ENCODE results near the gene RMDN3. TPM values are rescaled to one million over a fixed set of nuclear protein-coding genes. Genes with fewer than 3 reads are reported as not detected.
A peak's percentile ranks its signal among the peaks of the same experiment; 100 is the strongest.

Gene RMDN3
- total and polyA plus RNA-seq, 9 of the 15 experiments (the other 6 are each of a cell fraction or from before 2014, with no cell fraction given): 8.1 to 38.2 (median 25.9) TPM

DNA sequence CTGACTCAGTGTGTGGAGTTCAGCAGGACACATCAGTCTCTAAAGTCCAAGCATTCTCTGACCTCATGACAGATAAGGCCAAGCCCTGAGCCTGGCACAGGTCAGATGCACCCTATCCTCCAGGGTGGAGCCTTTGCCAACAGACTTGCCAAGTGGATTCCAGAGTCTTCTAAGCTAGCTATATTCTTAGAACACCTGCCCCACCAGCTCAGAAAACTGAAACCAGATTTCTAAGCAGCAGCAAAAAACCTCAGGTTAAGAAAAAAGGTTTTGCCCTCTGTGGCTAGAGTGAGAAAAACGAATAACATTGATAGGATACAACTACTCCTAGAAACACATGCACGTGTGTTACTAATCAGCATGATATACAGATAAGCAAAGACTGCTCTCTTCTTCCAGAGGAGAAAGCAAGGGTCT is 11.6 kb downstream of the RMDN3 start:
- no peaks in the 10 kb centered on the region for H3K27me3 ChIP-seq (ENCODE audit: control insufficient read depth in 2 of 2, insufficient read depth in 2 of 2, low read length in 2 of 2)
- CTCF ChIA-PET (ENCODE audit: low intra/inter-chr PET ratio): no interaction called here
- peaks cover 28% of the 10 kb centered on the region; the same call in 1 of the 3 replicates for H3K79me2 ChIP-seq (ENCODE audit: control insufficient read depth, insufficient read depth, low read length)
- WGBS (ENCODE audit: insufficient coverage, low coverage, missing lambda C conversion rate): 33% methylated on average over 2 of the region's 2 CpGs
- peaks cover 44 to 45% of the 10 kb centered on the region in 2 experiments for H3K4me1 ChIP-seq (replicated peaks in 1 of 2; ENCODE audit: control insufficient read depth in 2 of 2, insufficient read depth in 2 of 2, low read length in 2 of 2)
- H3K27ac ChIP-seq (ENCODE audit: extremely low read depth, low read depth, low read length): peak overlapping the region; percentile 43; the same call in 1 of the 3 replicates
- H3K36me3 ChIP-seq (ENCODE audit: control insufficient read depth, insufficient read depth, low read length): peaks cover 90% of the 10 kb centered on the region
- no peak overlapping the region for H3K4me3 ChIP-seq
- H3K9me1 ChIP-seq (ENCODE audit: control insufficient read depth, insufficient read depth, low read length): no peaks in the 10 kb centered on the region
- in situ Hi-C loops (cut with MboI): no loop called here
- POLR2A ChIA-PET: interaction anchor here (1.0 kb wide), 1 partner anchor 20 kb away, joined by 3 read pairs; no protein-coding TSS in a partner anchor
- no peak for DNase-seq (ENCODE audit: extremely low read depth in 1 of 4, low spot score in 3 of 4)
- peak overlapping the region in 1 of 2 experiments; percentile 6; a peak in 1 of 4 replicates for H3K9ac ChIP-seq (ENCODE audit: insufficient read depth in 1 of 2, low read depth in 2 of 2, low read length in 2 of 2)
- no peaks in the 10 kb centered on the region for H3K9me3 ChIP-seq (replicated peaks; ENCODE audit: control insufficient read depth, insufficient read depth, low read depth, low read length)
- intact Hi-C loops (cut with micrococcal nuclease): no loop called here
- no peak overlapping the region for H2AFZ ChIP-seq (ENCODE audit: low read depth, low read length)
- ATAC-seq: no peak
- no peak overlapping the region for H3K4me2 ChIP-seq (ENCODE audit: insufficient read depth, low read length)
- H4K20me1 ChIP-seq (replicated peaks; ENCODE audit: control insufficient read depth, insufficient read depth, low read length): peaks cover 4% of the 10 kb centered on the region; the same call in 1 of the 2 replicates
- no peak for FAIRE-seq
- BruUV-seq (replicated peaks): no TSS peak
- TF ChIP-seq ZBTB8A (IDR thresholded peaks at IDR 0.05; ENCODE audit: partially characterized antibody) (no peak), NRF1 (conservative IDR thresholded peaks at IDR 0.05 in 1 of 2, IDR thresholded peaks at IDR 0.05 in 1 of 2) (no peak), ETV1 (tag; conservative IDR thresholded peaks at IDR 0.05; ENCODE audit: low read depth) (no peak), HDAC1 (IDR thresholded peaks at IDR 0.05) (no peak), EGR1 (conservative IDR thresholded peaks at IDR 0.05) (no peak), ARHGAP35 (IDR thresholded peaks at IDR 0.05; ENCODE audit: partially characterized antibody) (no peak), PHF21A (IDR thresholded peaks at IDR 0.05; ENCODE audit: borderline replicate concordance, low read depth) (no peak)
- TF ChIP-seq, protein P1, sequence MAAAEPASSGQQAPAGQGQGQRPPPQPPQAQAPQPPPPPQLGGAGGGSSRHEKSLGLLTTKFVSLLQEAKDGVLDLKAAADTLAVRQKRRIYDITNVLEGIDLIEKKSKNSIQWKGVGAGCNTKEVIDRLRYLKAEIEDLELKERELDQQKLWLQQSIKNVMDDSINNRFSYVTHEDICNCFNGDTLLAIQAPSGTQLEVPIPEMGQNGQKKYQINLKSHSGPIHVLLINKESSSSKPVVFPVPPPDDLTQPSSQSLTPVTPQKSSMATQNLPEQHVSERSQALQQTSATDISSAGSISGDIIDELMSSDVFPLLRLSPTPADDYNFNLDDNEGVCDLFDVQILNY (CRISPR knock-in tag; IDR thresholded peaks at IDR 0.05): no peak
- TF ChIP-seq, protein P2, sequence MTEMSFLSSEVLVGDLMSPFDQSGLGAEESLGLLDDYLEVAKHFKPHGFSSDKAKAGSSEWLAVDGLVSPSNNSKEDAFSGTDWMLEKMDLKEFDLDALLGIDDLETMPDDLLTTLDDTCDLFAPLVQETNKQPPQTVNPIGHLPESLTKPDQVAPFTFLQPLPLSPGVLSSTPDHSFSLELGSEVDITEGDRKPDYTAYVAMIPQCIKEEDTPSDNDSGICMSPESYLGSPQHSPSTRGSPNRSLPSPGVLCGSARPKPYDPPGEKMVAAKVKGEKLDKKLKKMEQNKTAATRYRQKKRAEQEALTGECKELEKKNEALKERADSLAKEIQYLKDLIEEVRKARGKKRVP (CRISPR knock-in tag; IDR thresholded peaks at IDR 0.05): no peak
- TF ChIP-seq, protein P3, sequence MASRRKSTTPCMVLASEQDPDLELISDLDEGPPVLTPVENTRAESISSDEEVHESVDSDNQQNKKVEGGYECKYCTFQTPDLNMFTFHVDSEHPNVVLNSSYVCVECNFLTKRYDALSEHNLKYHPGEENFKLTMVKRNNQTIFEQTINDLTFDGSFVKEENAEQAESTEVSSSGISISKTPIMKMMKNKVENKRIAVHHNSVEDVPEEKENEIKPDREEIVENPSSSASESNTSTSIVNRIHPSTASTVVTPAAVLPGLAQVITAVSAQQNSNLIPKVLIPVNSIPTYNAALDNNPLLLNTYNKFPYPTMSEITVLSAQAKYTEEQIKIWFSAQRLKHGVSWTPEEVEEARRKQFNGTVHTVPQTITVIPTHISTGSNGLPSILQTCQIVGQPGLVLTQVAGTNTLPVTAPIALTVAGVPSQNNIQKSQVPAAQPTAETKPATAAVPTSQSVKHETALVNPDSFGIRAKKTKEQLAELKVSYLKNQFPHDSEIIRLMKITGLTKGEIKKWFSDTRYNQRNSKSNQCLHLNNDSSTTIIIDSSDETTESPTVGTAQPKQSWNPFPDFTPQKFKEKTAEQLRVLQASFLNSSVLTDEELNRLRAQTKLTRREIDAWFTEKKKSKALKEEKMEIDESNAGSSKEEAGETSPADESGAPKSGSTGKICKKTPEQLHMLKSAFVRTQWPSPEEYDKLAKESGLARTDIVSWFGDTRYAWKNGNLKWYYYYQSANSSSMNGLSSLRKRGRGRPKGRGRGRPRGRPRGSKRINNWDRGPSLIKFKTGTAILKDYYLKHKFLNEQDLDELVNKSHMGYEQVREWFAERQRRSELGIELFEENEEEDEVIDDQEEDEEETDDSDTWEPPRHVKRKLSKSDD (conservative IDR thresholded peaks at IDR 0.05; ENCODE audit: low read length): no peak
- TF ChIP-seq, protein P4, sequence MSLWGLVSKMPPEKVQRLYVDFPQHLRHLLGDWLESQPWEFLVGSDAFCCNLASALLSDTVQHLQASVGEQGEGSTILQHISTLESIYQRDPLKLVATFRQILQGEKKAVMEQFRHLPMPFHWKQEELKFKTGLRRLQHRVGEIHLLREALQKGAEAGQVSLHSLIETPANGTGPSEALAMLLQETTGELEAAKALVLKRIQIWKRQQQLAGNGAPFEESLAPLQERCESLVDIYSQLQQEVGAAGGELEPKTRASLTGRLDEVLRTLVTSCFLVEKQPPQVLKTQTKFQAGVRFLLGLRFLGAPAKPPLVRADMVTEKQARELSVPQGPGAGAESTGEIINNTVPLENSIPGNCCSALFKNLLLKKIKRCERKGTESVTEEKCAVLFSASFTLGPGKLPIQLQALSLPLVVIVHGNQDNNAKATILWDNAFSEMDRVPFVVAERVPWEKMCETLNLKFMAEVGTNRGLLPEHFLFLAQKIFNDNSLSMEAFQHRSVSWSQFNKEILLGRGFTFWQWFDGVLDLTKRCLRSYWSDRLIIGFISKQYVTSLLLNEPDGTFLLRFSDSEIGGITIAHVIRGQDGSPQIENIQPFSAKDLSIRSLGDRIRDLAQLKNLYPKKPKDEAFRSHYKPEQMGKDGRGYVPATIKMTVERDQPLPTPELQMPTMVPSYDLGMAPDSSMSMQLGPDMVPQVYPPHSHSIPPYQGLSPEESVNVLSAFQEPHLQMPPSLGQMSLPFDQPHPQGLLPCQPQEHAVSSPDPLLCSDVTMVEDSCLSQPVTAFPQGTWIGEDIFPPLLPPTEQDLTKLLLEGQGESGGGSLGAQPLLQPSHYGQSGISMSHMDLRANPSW (CRISPR knock-in tag; IDR thresholded peaks at IDR 0.05): no peak

All from K562 (cell line).